ENCODE measurements around the gene PPP2R5E.
A peak's percentile ranks its signal among the peaks of the same experiment; 100 is the strongest.

The PPP2R5E gene

GRCh38 chr14:63457498-63457897 is 85.7 kb downstream of the PPP2R5E start:
- H3K27ac Mint-ChIP-seq (ENCODE audit: low read depth) = no peak overlapping the region
- no peaks in the 10 kb centered on the region for H3K27me3 Mint-ChIP-seq
- no peak overlapping the region for H3K4me3 Mint-ChIP-seq
- DNase-seq (ENCODE audit: low spot score in 2 of 2) (no peak), ATAC-seq (replicated peaks; ENCODE audit: extremely low read depth, poor library complexity, severe bottlenecking) (no peak)
- H3K9me3 Mint-ChIP-seq = no peaks in the 10 kb centered on the region
- peaks cover 4% of the 10 kb centered on the region for H3K36me3 Mint-ChIP-seq (ENCODE audit: insufficient read depth)
- H3K4me1 Mint-ChIP-seq = peaks cover 49% of the 10 kb centered on the region

- Mint-ChIP-seq H3K36me3 (ENCODE audit: insufficient read depth) (peaks cover 7% of the 10 kb centered on the region), H3K9me3 (no peaks in the 10 kb centered on the region), H3K4me1 (peaks cover 46% of the 10 kb centered on the region), H3K4me3 (no peak overlapping the region), H3K27ac (ENCODE audit: low read depth) (peak overlapping the region; percentile 41), H3K27me3 (no peaks in the 10 kb centered on the region)
- DNase-seq (ENCODE audit: low spot score in 2 of 2) (no peak), ATAC-seq (replicated peaks; ENCODE audit: extremely low read depth, poor library complexity, severe bottlenecking) (no peak)
Observed at GRCh38 chr14:63454863-63455622, 88.1 kb downstream of the PPP2R5E start.

GRCh38 chr14:63454436-63454835 is 88.7 kb downstream of the PPP2R5E start:
- H3K4me1 Mint-ChIP-seq = peaks cover 42% of the 10 kb centered on the region
- no peak overlapping the region for H3K4me3 Mint-ChIP-seq
- no peak overlapping the region for H3K27ac Mint-ChIP-seq (ENCODE audit: low read depth)
- H3K9me3 Mint-ChIP-seq = no peaks in the 10 kb centered on the region
- ATAC-seq (replicated peaks; ENCODE audit: extremely low read depth, poor library complexity, severe bottlenecking) = no peak
- H3K27me3 Mint-ChIP-seq = no peaks in the 10 kb centered on the region
- no peak for DNase-seq (ENCODE audit: low spot score in 2 of 2)
- peaks cover 7% of the 10 kb centered on the region for H3K36me3 Mint-ChIP-seq (ENCODE audit: insufficient read depth)

- no peak for DNase-seq (ENCODE audit: low spot score in 2 of 2)
- no peak for ATAC-seq (replicated peaks; ENCODE audit: extremely low read depth, poor library complexity, severe bottlenecking)
- H3K4me3 Mint-ChIP-seq = no peak overlapping the region
- H3K27me3 Mint-ChIP-seq = no peaks in the 10 kb centered on the region
- peaks cover 7% of the 10 kb centered on the region for H3K36me3 Mint-ChIP-seq (ENCODE audit: insufficient read depth)
- no peak overlapping the region for H3K27ac Mint-ChIP-seq (ENCODE audit: low read depth)
- H3K9me3 Mint-ChIP-seq = no peaks in the 10 kb centered on the region
- H3K4me1 Mint-ChIP-seq = peaks cover 42% of the 10 kb centered on the region
Observed at GRCh38 chr14:63453443-63453936, 89.7 kb downstream of the PPP2R5E start.

GRCh38 chr14:63452796-63453195 is 90.4 kb downstream of the PPP2R5E start:
- no peaks in the 10 kb centered on the region for H3K27me3 Mint-ChIP-seq
- ATAC-seq (replicated peaks; ENCODE audit: extremely low read depth, poor library complexity, severe bottlenecking) (no peak), DNase-seq (ENCODE audit: low spot score in 2 of 2) (no peak)
- H3K4me1 Mint-ChIP-seq = peaks cover 39% of the 10 kb centered on the region
- H3K36me3 Mint-ChIP-seq (ENCODE audit: insufficient read depth) = peaks cover 7% of the 10 kb centered on the region
- H3K9me3 Mint-ChIP-seq = no peaks in the 10 kb centered on the region
- no peak overlapping the region for H3K27ac Mint-ChIP-seq (ENCODE audit: low read depth)
- H3K4me3 Mint-ChIP-seq = no peak overlapping the region

GRCh38 chr14:63448841-63449240 is 94.3 kb downstream of the PPP2R5E start:
- Mint-ChIP-seq H3K4me1 (peaks cover 28% of the 10 kb centered on the region), H3K36me3 (ENCODE audit: insufficient read depth) (peaks cover 9% of the 10 kb centered on the region), H3K9me3 (no peaks in the 10 kb centered on the region), H3K27ac (ENCODE audit: low read depth) (no peak overlapping the region), H3K27me3 (no peaks in the 10 kb centered on the region), H3K4me3 (no peak overlapping the region)
- DNase-seq (ENCODE audit: low spot score in 2 of 2) (no peak), ATAC-seq (replicated peaks; ENCODE audit: extremely low read depth, poor library complexity, severe bottlenecking) (no peak)

- Mint-ChIP-seq H3K4me1 (peaks cover 28% of the 10 kb centered on the region), H3K27me3 (no peaks in the 10 kb centered on the region), H3K27ac (ENCODE audit: low read depth) (no peak overlapping the region), H3K9me3 (no peaks in the 10 kb centered on the region), H3K4me3 (no peak overlapping the region), H3K36me3 (ENCODE audit: insufficient read depth) (peaks cover 6% of the 10 kb centered on the region)
- ATAC-seq (replicated peaks; ENCODE audit: extremely low read depth, poor library complexity, severe bottlenecking) (no peak), DNase-seq (ENCODE audit: low spot score in 2 of 2) (no peak)
Observed at GRCh38 chr14:63444588-63444987, 98.6 kb downstream of the PPP2R5E start.

GRCh38 chr14:63443988-63444387 is 99.2 kb downstream of the PPP2R5E start:
- DNase-seq (ENCODE audit: low spot score in 2 of 2) (no peak), ATAC-seq (replicated peaks; ENCODE audit: extremely low read depth, poor library complexity, severe bottlenecking) (no peak)
- Mint-ChIP-seq H3K4me3 (no peak overlapping the region), H3K27me3 (no peaks in the 10 kb centered on the region), H3K4me1 (peaks cover 28% of the 10 kb centered on the region), H3K27ac (ENCODE audit: low read depth) (peak overlapping the region; percentile 2), H3K36me3 (ENCODE audit: insufficient read depth) (peaks cover 6% of the 10 kb centered on the region), H3K9me3 (no peaks in the 10 kb centered on the region)

- Mint-ChIP-seq H3K27me3 (no peaks in the 10 kb centered on the region), H3K4me3 (no peak overlapping the region), H3K27ac (ENCODE audit: low read depth) (peak overlapping the region; percentile 2), H3K36me3 (ENCODE audit: insufficient read depth) (peaks cover 6% of the 10 kb centered on the region), H3K4me1 (peaks cover 31% of the 10 kb centered on the region), H3K9me3 (no peaks in the 10 kb centered on the region)
- no peak for DNase-seq (ENCODE audit: low spot score in 2 of 2)
- no peak for ATAC-seq (replicated peaks; ENCODE audit: extremely low read depth, poor library complexity, severe bottlenecking)
Observed at GRCh38 chr14:63443361-63443760, 99.8 kb downstream of the PPP2R5E start.

- no peak for DNase-seq (ENCODE audit: low spot score in 2 of 2)
- no peak for ATAC-seq (replicated peaks; ENCODE audit: extremely low read depth, poor library complexity, severe bottlenecking)
- Mint-ChIP-seq H3K9me3 (no peaks in the 10 kb centered on the region), H3K36me3 (ENCODE audit: insufficient read depth) (peaks cover 6% of the 10 kb centered on the region), H3K4me1 (peaks cover 63% of the 10 kb centered on the region), H3K4me3 (peak overlapping the region; percentile 5), H3K27me3 (no peaks in the 10 kb centered on the region), H3K27ac (ENCODE audit: low read depth) (peak overlapping the region; percentile 44)
Observed at GRCh38 chr14:63438065-63438757, 105.0 kb downstream of the PPP2R5E start.

GRCh38 chr14:63436286-63437098 is 106.7 kb downstream of the PPP2R5E start:
- no peak for DNase-seq (ENCODE audit: low spot score in 2 of 2)
- peaks cover 69% of the 10 kb centered on the region for H3K4me1 Mint-ChIP-seq
- H3K36me3 Mint-ChIP-seq (ENCODE audit: insufficient read depth) = peaks cover 5% of the 10 kb centered on the region
- no peak overlapping the region for H3K27ac Mint-ChIP-seq (ENCODE audit: low read depth)
- no peak overlapping the region for H3K4me3 Mint-ChIP-seq
- no peak for ATAC-seq (replicated peaks; ENCODE audit: extremely low read depth, poor library complexity, severe bottlenecking)
- no peaks in the 10 kb centered on the region for H3K9me3 Mint-ChIP-seq
- H3K27me3 Mint-ChIP-seq = no peaks in the 10 kb centered on the region

- H3K4me3 Mint-ChIP-seq = no peak overlapping the region
- no peaks in the 10 kb centered on the region for H3K27me3 Mint-ChIP-seq
- H3K27ac Mint-ChIP-seq (ENCODE audit: low read depth) = peak overlapping the region; percentile 18
- no peak for DNase-seq (ENCODE audit: low spot score in 2 of 2)
- ATAC-seq (replicated peaks; ENCODE audit: extremely low read depth, poor library complexity, severe bottlenecking) = no peak
- peaks cover 2% of the 10 kb centered on the region for H3K36me3 Mint-ChIP-seq (ENCODE audit: insufficient read depth)
- no peaks in the 10 kb centered on the region for H3K9me3 Mint-ChIP-seq
- H3K4me1 Mint-ChIP-seq = peaks cover 69% of the 10 kb centered on the region
Observed at GRCh38 chr14:63435838-63436237, 107.3 kb downstream of the PPP2R5E start.
